ENCODE data around the gene ADM2. TPM values are rescaled to one million over a fixed set of nuclear protein-coding genes. Genes with fewer than 3 reads are reported as not detected.

Gene ADM2
- total and polyA plus RNA-seq, 2 experiments from 2014 or later: 0.10 to 0.39 TPM

GRCh38 chr22:50436015-50436830, 45.1 kb upstream of the ADM2 start:
- TF ChIP-seq, protein P1, sequence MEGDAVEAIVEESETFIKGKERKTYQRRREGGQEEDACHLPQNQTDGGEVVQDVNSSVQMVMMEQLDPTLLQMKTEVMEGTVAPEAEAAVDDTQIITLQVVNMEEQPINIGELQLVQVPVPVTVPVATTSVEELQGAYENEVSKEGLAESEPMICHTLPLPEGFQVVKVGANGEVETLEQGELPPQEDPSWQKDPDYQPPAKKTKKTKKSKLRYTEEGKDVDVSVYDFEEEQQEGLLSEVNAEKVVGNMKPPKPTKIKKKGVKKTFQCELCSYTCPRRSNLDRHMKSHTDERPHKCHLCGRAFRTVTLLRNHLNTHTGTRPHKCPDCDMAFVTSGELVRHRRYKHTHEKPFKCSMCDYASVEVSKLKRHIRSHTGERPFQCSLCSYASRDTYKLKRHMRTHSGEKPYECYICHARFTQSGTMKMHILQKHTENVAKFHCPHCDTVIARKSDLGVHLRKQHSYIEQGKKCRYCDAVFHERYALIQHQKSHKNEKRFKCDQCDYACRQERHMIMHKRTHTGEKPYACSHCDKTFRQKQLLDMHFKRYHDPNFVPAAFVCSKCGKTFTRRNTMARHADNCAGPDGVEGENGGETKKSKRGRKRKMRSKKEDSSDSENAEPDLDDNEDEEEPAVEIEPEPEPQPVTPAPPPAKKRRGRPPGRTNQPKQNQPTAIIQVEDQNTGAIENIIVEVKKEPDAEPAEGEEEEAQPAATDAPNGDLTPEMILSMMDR (IDR thresholded peaks at IDR 0.05; ENCODE audit: low read depth, low read length): no peak
- DNase-seq (ENCODE audit: low read depth in 1 of 2, low spot score in 1 of 2): no peak
- H3K36me3 ChIP-seq: peaks cover 26% of the 10 kb centered on the region

DNA sequence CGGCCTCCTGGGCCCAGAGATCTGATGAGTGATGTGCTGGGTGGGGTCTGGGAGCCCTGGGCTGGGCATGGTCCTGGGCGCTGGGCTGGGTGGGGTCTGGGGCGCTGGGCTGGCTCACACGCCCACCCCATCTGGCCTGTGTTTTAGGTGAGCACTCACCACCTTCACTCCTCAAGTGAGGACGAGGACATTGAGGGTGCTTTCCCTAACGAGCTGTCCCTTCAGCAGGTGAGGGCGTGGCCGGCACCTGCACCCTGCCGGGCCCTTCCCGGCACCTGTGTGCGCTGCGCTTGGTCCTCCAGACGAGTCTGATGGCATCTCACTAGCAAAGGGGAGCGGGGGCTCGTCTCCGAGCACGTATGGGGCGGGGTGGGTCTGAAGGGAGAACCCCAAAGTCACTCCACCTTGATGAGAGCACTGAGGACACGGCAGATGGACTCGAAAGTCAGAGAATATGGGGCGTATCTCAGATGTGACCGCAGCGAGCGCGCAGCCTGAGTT, 44.5 kb upstream of the ADM2 start:
- H3K9me3 ChIP-seq (ENCODE audit: low read depth): no peaks in the 10 kb centered on the region
- no peaks in the 10 kb centered on the region for H3K27me3 ChIP-seq
- H3K4me1 ChIP-seq (ENCODE audit: low read depth): no peaks in the 10 kb centered on the region
- H3K4me3 ChIP-seq: no peak overlapping the region
- H3K27ac ChIP-seq: no peak overlapping the region
- TF ChIP-seq, protein P1 (IDR thresholded peaks at IDR 0.05; ENCODE audit: low read depth, low read length): no peak
- no peak for DNase-seq (ENCODE audit: low read depth in 1 of 2, low spot score in 1 of 2)
- peaks cover 26% of the 10 kb centered on the region for H3K36me3 ChIP-seq

More at GRCh38 chr22:50436015-50436830, 45.1 kb upstream of the ADM2 start:
- H3K4me3 ChIP-seq: no peak overlapping the region
- no peak overlapping the region for H3K27ac ChIP-seq
- no peaks in the 10 kb centered on the region for H3K4me1 ChIP-seq (ENCODE audit: low read depth)
- no peaks in the 10 kb centered on the region for H3K9me3 ChIP-seq (ENCODE audit: low read depth)
- no peaks in the 10 kb centered on the region for H3K27me3 ChIP-seq

GRCh38 chr22:50437511-50438304, 43.6 kb upstream of the ADM2 start:
- TF ChIP-seq, protein P1 (IDR thresholded peaks at IDR 0.05; ENCODE audit: low read depth, low read length): no peak
- Histone ChIP-seq H3K9me3 (ENCODE audit: low read depth) (no peaks in the 10 kb centered on the region), H3K27ac (no peak overlapping the region), H3K27me3 (no peaks in the 10 kb centered on the region), H3K4me1 (ENCODE audit: low read depth) (no peaks in the 10 kb centered on the region), H3K4me3 (no peak overlapping the region), H3K36me3 (peaks cover 22% of the 10 kb centered on the region)
- no peak for DNase-seq (ENCODE audit: low read depth in 1 of 2, low spot score in 1 of 2)

DNA sequence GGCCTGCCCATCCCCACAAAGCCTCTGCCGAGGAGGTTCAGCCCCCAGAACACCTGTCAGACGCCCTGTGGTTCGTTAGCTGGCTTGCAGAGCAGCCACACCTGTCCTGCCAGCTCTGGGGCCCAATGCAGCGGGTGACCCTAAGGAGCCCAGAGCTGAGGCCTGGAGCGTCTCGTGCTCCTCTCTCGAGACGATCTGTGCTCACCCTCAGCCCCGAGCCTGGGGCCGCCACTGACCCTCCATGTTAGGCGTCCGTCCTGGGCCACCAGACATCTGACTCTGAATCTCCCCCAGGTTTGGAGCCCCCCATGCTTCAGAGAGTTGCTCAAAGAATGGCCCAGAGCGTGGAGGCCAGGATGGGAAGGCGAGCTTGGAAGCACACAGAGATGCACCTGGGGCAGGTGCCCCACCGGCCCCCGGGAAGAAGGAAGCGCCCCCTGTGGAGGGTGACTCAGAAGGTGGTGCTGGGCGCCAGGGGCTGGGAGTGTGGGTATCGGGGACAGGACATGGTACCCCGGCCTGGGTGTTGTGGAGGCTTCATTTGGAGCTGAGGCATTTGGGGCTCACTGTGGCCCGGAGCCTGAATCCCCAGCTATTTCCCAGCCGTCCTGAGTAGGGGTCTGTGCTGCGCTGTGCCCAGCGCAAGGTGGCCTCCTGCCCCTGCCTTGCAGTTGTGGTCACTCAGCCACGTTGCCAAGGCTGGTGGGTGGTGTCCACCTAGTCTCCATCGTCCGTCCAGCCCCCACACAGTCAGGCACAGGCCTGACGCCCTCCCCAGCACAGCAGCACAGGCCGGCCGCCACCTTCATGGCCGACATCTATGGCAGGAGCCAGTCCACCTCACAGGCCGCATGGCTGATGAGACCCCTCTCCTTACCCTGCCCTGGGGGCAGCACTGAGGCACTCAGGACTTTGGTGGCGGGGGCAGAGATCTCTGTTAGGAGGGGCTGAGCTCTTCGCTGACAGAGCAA, 42.8 kb upstream of the ADM2 start:
- Histone ChIP-seq H3K9me3 (ENCODE audit: low read depth) (no peaks in the 10 kb centered on the region), H3K27ac (no peak overlapping the region), H3K36me3 (peaks cover 19% of the 10 kb centered on the region), H3K27me3 (no peaks in the 10 kb centered on the region), H3K4me3 (no peak overlapping the region), H3K4me1 (ENCODE audit: low read depth) (no peaks in the 10 kb centered on the region)
- TF ChIP-seq, protein P1 (IDR thresholded peaks at IDR 0.05; ENCODE audit: low read depth, low read length): no peak
- DNase-seq (ENCODE audit: low read depth in 1 of 2, low spot score in 1 of 2): no peak

Measured in cardiac muscle cell (in vitro differentiated cells and primary cell).